CD4-positive, alpha-beta T cell treated with Interleukin-2 at 100 ng/mL for 4 hours (primary cell): ENCODE measurements around the gene ANKRD23.

Experiments used
- DNase-seq: peaks from one replicate; pipeline ENCODE4 v3.0.0-alpha.2; 2020; ENCODE audit warnings: low spot score

ANKRD23 gene

GRCh38 chr2:96838345-96839292 is 5.2 kb downstream of the ANKRD23 start:
- DNase-seq: no peak

DNA sequence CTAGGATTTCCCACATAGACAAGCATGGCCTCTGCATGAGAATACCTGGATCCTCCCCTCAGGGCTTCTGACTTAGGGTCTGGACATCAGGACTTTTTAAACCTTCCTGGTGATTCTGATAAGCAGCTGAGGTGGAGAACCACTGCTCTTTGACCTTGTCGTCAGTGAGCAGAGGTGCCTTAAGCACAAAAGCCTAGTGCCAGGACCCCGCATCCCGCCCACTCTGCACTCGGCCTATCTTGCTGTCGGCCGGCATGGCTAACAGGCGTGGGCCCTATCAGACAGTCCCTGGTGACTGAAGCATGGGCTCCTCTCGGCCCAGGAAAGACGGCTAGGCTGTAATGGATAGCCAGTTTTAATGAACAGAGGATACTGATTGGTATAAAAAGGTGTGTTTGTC is 6.2 kb downstream of the ANKRD23 start:
- no peak for DNase-seq

DNA sequence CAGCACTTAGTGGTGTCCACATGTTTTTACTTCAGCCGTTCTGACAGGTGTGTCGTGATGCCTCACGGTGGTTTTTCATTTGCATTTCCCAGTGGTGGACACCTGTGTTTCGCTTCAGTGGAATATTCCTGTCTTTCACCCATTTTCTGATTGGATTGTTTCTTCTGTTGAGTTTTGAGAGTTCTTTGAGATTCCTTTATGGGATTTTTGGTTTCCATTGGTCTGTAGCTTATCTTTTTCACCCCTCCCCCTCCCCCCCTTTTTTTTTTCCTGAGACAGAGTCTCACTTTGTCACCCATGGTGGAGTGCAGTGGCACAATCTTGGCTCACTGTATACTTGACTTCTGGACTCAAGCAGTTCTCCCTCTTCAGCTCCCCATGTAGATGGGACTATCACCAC is 8.0 kb downstream of the ANKRD23 start:
- DNase-seq: no peak

- DNase-seq: no peak
Observed at GRCh38 chr2:96832754-96833507, 10.9 kb downstream of the ANKRD23 start.

- no peak for DNase-seq
Observed at GRCh38 chr2:96832408-96832753, 11.4 kb downstream of the ANKRD23 start.

DNA sequence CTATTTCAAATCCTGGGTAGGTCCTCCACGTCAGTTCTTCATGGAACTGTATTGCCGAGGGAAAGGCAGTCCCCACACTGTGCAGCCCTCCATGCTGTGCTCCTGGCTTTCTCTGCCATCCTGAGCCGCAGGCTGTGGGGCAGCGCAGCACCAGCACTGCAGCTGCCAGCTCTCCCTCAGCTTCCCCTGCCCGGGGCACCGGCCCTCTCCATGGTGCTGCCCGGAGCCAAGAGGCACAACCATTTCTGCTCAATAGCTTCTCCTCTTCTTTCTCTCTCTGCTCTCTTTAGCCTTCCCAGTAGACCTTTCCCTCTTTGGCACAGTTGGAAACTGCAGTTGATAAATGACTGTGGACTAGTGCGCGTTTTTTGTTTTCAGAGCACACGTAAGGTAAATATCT is 12.1 kb downstream of the ANKRD23 start:
- DNase-seq: no peak

- no peak for DNase-seq
Observed at GRCh38 chr2:96830044-96830562, 13.7 kb downstream of the ANKRD23 start.

GRCh38 chr2:96828874-96829273 is 14.9 kb downstream of the ANKRD23 start:
- DNase-seq: no peak

GRCh38 chr2:96828436-96828835 is 15.4 kb downstream of the ANKRD23 start:
- DNase-seq: no peak

- DNase-seq: no peak
Observed at GRCh38 chr2:96826546-96827278, 17.1 kb downstream of the ANKRD23 start.

- no peak for DNase-seq
Observed at GRCh38 chr2:96825057-96825456, 18.8 kb downstream of the ANKRD23 start.

DNA sequence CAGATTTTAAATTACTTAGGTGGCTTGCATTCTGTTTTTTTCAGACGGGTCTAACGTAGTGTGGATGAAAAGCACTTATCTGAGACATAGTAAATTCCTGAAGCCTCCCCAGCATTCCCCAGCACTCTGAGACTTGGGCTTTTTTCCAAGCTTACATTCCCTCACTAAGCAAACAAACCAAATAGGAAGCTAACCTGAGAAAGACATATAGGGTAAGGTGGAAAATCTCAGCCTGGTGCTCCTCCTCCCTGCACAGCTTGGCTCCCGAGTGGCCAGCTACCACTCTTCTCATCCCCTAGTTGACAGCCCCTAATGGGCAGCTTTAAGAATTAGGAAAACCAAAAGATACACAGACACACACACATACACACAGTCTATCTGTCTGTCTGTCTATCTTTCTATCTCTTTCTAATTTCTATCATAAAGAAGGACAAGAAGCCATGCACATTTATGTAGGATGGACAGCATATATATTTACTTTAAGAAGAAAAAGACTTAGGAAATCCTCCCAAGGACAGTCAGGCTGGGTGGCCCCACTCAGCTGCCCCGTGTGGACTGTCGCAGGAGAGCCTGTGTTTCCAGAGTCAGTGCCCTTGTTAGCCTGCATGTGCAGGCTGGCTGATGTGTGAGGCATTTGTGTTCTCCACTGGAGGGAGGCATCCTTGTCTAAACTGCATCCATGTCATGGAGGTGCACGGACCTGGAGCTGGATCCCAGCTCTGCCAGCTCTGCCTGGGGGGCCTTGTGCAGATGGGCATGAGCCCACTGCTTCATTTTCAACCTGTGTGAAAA is 19.5 kb downstream of the ANKRD23 start:
- DNase-seq: no peak

GRCh38 chr2:96823198-96823597 is 20.6 kb downstream of the ANKRD23 start:
- no peak for DNase-seq

GRCh38 chr2:96822786-96823185 is 21.0 kb downstream of the ANKRD23 start:
- DNase-seq: no peak

DNA sequence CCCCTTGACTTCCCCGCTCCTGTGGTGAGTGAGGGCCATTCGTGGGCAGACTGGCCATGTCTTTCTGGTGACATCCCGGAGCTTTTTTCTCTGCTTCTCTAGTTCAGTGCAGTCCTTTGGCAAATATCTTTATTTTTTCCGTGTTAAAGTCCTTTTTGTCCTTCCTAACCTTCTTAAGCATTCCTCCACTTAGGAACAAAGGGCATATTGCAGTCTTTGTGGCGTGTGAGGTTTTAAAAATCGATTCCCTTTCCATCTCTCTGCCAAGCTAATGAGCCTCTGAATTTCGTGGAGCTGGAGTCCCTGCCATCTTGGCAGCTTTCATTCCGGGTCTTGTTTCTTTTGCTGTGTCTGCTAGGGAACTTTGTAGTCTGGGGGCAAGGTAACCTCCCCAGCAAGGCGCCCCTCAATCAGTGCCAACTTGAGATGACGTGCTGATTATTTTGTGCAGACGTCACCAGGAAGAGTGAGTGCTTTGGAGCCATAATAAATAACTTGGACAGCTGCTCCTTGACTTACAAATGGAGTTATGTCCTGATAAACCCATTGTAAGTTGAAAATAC is 22.6 kb downstream of the ANKRD23 start:
- DNase-seq: no peak

DNA sequence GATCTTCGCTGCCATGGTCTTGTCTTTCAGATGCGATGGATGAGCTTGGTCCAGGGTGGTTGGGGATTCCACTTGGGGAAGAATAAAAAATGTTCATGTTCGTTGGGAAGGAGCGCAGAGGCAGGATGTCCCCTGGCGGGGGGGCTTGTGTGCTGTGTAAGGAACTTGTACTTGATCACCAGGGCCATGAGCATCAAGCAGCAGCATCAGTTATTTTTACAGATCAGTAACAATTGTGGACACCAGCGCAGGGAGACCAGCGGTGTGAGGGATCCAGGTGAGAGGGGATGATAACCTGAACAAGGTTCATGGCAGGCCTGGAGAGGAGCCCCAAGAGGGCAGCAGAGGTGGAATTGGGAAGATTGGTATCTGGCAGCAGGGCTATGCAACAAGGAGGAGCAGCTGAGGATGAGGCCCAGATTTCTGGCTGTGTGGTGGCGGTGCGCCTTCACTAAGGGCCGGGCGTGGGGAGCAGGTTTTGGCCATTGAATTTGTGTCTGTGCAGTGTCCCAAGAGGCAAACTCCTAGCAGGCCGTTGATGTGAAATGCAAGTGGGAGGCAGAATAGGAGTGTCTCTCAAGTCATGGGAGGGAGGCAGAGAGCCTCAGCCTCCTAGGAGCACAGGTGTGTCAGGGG is 23.8 kb downstream of the ANKRD23 start:
- no peak for DNase-seq

DNA sequence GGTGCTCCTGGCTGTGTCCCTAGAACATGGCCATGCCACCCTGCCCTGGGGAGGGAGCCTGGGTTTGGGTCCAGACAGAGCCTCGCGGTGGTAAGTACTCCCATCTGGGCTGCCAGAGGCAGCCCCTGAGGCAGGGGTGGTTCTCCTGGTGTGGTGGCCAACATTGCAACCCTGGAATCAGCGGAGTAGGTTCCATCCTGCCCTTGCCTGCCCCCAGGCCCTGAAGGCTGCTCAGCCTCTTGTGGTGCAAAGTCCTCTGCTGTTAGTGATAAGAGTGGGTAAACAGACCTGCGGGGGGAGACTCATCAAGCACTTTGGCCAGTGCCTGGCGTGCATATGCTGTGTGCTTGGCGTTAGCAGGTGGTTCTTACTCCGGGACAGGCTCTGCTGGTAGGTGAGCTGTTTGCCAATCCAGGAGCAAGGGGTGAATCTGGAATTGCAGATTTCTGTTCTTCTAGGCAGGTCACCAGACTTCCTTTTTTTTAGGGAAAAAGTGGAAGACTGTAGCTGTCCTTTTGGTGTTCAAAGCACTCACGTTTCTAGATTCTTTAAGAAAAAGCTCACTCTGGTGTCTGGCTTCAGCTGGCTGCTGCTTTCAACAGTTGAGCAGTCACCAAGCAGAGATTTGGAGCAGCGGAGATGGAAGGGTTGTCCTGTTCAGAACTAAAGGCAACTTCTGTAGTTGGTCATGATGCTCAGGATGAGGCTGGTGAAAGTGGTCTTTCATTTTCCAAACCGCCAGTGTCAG is 24.5 kb downstream of the ANKRD23 start:
- DNase-seq: no peak

DNA sequence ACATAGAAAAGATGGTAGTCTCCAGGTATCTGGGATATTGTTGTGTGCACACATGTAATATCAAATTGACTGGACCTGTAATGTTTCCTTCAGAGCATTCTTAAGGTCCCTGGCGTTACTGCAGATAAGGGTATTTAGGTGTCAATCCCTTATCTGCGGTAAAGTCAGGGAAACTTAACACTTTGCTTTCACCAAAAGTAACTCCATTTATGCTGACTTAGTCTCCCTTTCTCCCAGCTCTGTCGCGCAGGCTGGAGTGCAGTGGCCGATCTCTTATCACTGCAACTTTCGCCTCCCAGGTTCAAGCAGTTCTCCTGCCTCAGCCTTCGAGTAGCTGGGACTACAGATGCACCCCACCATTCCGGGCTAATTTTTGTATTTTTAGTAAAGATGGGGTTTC is 25.9 kb downstream of the ANKRD23 start:
- no peak for DNase-seq

GRCh38 chr2:96816836-96817702 is 26.8 kb downstream of the ANKRD23 start:
- no peak for DNase-seq
